HG03280 (cell line): ENCODE results near the gene SCML1.

Experiments used
- ATAC-seq: cut with Tn5 transposase; IDR thresholded peaks from one replicate; pipeline ENCODE4 v1.9.1; 2021; ENCODE audit warnings: mild to moderate bottlenecking, moderate library complexity; ENCODE audit not compliant: unreplicated experiment

Gene SCML1

GRCh38 chrX:17788956-17789562 lies 51.8 kb downstream of the SCML1 start:
- ATAC-seq = no peak

- ATAC-seq = no peak
Measured at GRCh38 chrX:17792826-17793225, 55.5 kb downstream of the SCML1 start.

GRCh38 chrX:17798921-17799320 lies 61.6 kb downstream of the SCML1 start:
- ATAC-seq = no peak

- ATAC-seq = no peak
Measured at GRCh38 chrX:17801431-17801830, 64.1 kb downstream of the SCML1 start.

GRCh38 chrX:17802756-17803155 lies 65.5 kb downstream of the SCML1 start:
- ATAC-seq = no peak

- ATAC-seq = no peak
Measured at GRCh38 chrX:17803449-17803848, 66.2 kb downstream of the SCML1 start.
